DMS79 treated with DMSO at 0.1 percent for 48 hours (cell line): ENCODE results near the gene HSPA12A.
A peak's percentile ranks its signal among the peaks of the same experiment; 100 is the strongest.
"Not testable (repeated sequence)": the region's sequence is repeated elsewhere in the genome, so short reads cannot be mapped to it uniquely, and the experiment has no call there.

ENCODE experiments used
- DNase-seq: peaks from one replicate; lab custom pipeline; 2025; lab: John Stamatoyannopoulos, UW

HSPA12A gene

GRCh38 chr10:116715839-116716377 lies 26.5 kb downstream of the HSPA12A start:
- no peak for DNase-seq

- DNase-seq = no peak
These were observed 27.0 kb downstream of the HSPA12A start for GRCh38 chr10:116715341-116715740.

- DNase-seq = no peak
These were observed 28.5 kb downstream of the HSPA12A start for GRCh38 chr10:116713846-116714245.

- no peak for DNase-seq
These were observed 29.3 kb downstream of the HSPA12A start for GRCh38 chr10:116712989-116713543.

GRCh38 chr10:116712519-116712918 lies 29.8 kb downstream of the HSPA12A start:
- no peak for DNase-seq

- not testable (repeated sequence) for DNase-seq
These were observed 30.6 kb downstream of the HSPA12A start for GRCh38 chr10:116711803-116712202.

- no peak for DNase-seq
These were observed 32.3 kb downstream of the HSPA12A start for GRCh38 chr10:116710076-116710475.

GRCh38 chr10:116708877-116709276 lies 33.5 kb downstream of the HSPA12A start:
- no peak for DNase-seq

GRCh38 chr10:116708391-116708821 lies 34.0 kb downstream of the HSPA12A start:
- DNase-seq = no peak

- DNase-seq = no peak
These were observed 34.4 kb downstream of the HSPA12A start for GRCh38 chr10:116707981-116708380.

- DNase-seq = no peak
These were observed 36.1 kb downstream of the HSPA12A start for GRCh38 chr10:116706281-116706680.

GRCh38 chr10:116705498-116705897 lies 36.9 kb downstream of the HSPA12A start:
- DNase-seq = no peak

GRCh38 chr10:116704926-116705325 lies 37.4 kb downstream of the HSPA12A start:
- peak; percentile 32 for DNase-seq

- DNase-seq = no peak
These were observed 40.2 kb downstream of the HSPA12A start for GRCh38 chr10:116702165-116702564.

GRCh38 chr10:116699471-116700150 lies 42.8 kb downstream of the HSPA12A start:
- peak; percentile 27 for DNase-seq

GRCh38 chr10:116699049-116699448 lies 43.3 kb downstream of the HSPA12A start:
- DNase-seq = no peak

GRCh38 chr10:116698364-116698763 lies 44.0 kb downstream of the HSPA12A start:
- DNase-seq = no peak

- no peak for DNase-seq
These were observed 44.5 kb downstream of the HSPA12A start for GRCh38 chr10:116697816-116698215.

GRCh38 chr10:116696919-116697318 lies 45.4 kb downstream of the HSPA12A start:
- DNase-seq = no peak

GRCh38 chr10:116694927-116695268 lies 47.5 kb downstream of the HSPA12A start:
- no peak for DNase-seq

GRCh38 chr10:116694243-116694926 lies 48.0 kb downstream of the HSPA12A start:
- DNase-seq = no peak

GRCh38 chr10:116692225-116692624 lies 50.1 kb downstream of the HSPA12A start:
- DNase-seq = no peak

GRCh38 chr10:116691635-116692034 lies 50.7 kb downstream of the HSPA12A start:
- DNase-seq = no peak
